K562 (cell line): ENCODE data around the gene CTNNA3.

Experiments used
- HMG20A ChIP-seq: fragments of 450-650 bp; formaldehyde crosslinking; conservative IDR thresholded peaks from 2 replicates; pipeline ENCODE4 v1.4.0; 2020; ENCODE audit warnings: mild to moderate bottlenecking, mixed read lengths
- KLF6 ChIP-seq: fragments of 250-450 bp; sonication (Bioruptor Pico); IDR thresholded peaks from 2 replicates; pipeline ENCODE4 v1.4.0; 2020; ENCODE audit warnings: mild to moderate bottlenecking, moderate library complexity, borderline replicate concordance
- RAD21 ChIP-seq, 2 experiments: fragments of 250-450 bp in 1 of 2; fragments of 450-650 bp in 1 of 2; sonication (Bioruptor Pico) in 1 of 2; formaldehyde crosslinking in 1 of 2; IDR thresholded peaks in 1 of 2; conservative IDR thresholded peaks in 1 of 2; 2 replicates each; pipeline versions ENCODE4 v1.4.0 to v1.8.0; 2020 to 2022; ENCODE audit warnings: mild to moderate bottlenecking in 2 of 2, moderate library complexity in 1 of 2
- RUNX1 ChIP-seq: sonication (generic); IDR thresholded peaks from 2 replicates; pipeline ENCODE4 v1.6.1; 2016; ENCODE audit warnings: antibody characterized with exemption, low read depth
- ZNF263 ChIP-seq: sonication (generic); formaldehyde crosslinking; IDR thresholded peaks from 2 replicates; pipeline ENCODE4 v1.8.0; 2022; ENCODE audit warnings: mild to moderate bottlenecking, missing genetic modification reagents, borderline replicate concordance

GRCh38 chr10:66752714-66753113 lies 943.3 kb downstream of the CTNNA3 start:
- TF ChIP-seq RAD21 (CRISPR knock-in tag; conservative IDR thresholded peaks at IDR 0.05 in 1 of 2, IDR thresholded peaks at IDR 0.05 in 1 of 2) (no peak), ZNF263 (CRISPR knock-in tag) (no peak), HMG20A (CRISPR knock-in tag) (no peak), KLF6 (CRISPR knock-in tag) (no peak), RUNX1 (no peak)
